ENCODE results near the gene UIMC1.

UIMC1 gene

DNA sequence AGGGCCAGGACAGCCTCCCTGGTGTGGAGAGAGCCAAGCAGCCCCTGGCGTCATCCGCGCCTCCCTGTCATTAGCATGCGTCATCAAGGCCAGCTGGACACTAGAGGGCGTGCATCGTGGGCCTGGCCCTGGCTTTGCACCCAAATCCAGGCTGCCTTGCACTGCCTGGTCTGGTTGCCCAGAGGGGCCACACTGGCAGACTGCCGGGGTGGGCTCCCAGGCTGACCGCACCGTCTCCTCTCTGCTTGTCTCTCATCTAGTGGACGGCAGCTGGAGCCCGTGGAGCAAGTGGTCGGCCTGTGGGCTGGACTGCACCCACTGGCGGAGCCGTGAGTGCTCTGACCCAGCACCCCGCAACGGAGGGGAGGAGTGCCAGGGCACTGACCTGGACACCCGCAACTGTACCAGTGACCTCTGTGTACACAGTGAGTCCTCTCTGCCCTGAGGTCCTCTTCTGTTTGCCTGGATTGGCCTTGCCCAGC lies 136.4 kb downstream of the UIMC1 start:
- DNase-seq (ENCODE audit: low read depth), result no peak

DNA sequence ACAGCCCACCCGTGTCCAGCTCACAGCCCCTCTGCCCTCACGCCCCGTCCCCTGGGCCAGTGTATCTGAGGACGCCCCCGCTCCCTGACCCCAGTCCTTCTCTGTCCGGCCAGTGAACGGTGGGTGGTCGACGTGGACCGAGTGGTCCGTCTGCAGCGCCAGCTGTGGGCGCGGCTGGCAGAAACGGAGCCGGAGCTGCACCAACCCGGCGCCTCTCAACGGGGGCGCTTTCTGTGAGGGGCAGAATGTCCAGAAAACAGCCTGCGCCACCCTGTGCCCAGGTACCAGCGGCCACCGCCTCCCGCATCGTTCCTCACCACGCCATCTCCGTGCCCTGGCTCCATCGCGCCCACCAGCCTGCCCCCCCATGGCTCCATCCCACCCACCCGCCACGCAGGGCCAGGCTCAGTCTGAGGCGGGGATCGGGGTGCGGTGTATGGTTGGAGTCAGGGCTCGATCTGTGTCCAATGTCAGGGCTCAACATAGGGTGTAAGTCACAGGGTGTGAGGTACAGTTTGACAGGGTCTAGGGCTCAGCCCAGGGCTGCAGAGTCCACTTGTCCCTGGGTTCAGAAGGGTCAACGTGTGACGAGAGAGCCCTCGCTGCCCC lies 137.0 kb downstream of the UIMC1 start:
- no peak for DNase-seq (ENCODE audit: low read depth)

DNA sequence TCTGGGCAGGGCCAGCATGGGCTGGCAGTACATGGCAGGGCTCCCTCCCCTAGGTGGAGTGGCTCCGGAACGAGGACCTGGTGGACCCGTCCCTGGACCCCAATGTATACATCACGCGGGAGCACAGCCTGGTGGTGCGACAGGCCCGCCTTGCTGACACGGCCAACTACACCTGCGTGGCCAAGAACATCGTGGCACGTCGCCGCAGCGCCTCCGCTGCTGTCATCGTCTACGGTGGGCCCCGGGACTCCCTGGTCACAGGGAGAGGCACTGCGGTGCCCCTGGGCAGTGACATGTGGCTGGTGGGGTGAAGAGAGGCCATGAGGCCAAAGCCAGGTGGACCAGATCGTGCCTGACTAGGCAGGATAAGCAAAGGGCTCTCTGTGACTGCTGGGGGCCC lies 137.8 kb downstream of the UIMC1 start:
- DNase-seq (ENCODE audit: low read depth), result no peak

GRCh38 chr5:176868126-176868525 lies 138.5 kb downstream of the UIMC1 start:
- DNase-seq (ENCODE audit: low read depth), result no peak

- DNase-seq (ENCODE audit: low read depth), result no peak
Observed at GRCh38 chr5:176866707-176867310, 139.8 kb downstream of the UIMC1 start.

- no peak for DNase-seq (ENCODE audit: low read depth)
Observed at GRCh38 chr5:176865964-176866363, 140.6 kb downstream of the UIMC1 start.

GRCh38 chr5:176864755-176865154 lies 141.8 kb downstream of the UIMC1 start:
- DNase-seq (ENCODE audit: low read depth), result no peak

DNA sequence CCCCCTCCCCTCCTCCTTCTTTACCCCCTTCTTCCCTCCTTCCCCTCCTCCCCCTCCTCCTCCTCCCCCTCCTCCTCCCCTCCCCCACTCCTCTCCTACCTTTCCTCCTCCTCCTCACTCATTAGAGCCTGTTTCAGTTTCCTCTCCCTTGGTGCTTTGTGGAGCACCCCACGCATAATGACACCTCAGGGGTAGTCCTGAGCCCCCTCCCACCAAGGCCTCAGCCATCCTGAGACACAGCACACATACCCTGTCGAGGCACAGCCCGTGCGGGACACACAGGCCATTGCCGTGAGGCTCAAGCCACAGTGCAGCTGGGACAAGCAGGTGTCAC lies 142.8 kb downstream of the UIMC1 start:
- no peak for DNase-seq (ENCODE audit: low read depth)

- no peak for DNase-seq (ENCODE audit: low read depth)
Observed at GRCh38 chr5:176863041-176863764, 143.4 kb downstream of the UIMC1 start.

- no peak for DNase-seq (ENCODE audit: low read depth)
Observed at GRCh38 chr5:176862330-176862995, 144.1 kb downstream of the UIMC1 start.

DNA sequence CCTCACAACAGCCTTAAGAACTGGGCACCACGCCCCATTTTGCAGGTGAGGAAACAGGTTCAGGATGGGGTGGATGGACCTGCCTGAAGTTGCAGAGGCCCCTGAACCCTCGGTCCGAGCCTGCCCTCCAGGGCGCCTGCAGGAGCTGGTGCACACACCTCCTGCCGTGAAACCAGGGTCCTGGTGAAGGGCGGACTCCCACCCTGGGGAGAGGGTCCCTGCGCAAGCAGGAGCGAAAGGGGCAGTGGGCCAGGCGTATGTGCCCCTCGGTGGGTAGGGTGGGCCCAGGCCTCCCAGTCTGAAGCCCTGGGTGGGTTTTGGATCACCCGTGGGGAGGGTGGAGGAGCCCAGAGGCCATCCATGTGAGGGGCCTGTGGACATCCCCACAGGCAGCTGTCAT lies 145.3 kb downstream of the UIMC1 start:
- no peak for DNase-seq (ENCODE audit: low read depth)

DNA sequence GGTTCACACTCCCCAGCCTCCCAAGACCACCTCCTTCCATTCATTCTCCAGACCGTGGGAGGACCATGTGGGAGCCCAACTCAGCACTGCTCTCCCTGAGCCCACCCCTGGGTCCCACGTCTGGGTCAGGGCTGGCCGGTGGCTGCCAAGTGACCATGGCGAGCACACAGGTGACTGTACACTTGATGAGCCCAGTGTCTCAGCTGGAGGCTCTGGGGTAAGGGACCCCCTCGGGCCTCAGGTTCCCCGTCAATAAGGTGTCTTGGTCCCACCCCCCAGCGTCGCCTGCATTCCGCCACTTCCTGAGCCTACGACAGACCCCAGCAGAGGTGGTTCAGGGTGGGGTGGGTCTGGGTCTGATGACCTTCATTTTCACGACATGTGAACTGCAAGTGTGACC lies 146.2 kb downstream of the UIMC1 start:
- no peak for DNase-seq (ENCODE audit: low read depth)

DNA sequence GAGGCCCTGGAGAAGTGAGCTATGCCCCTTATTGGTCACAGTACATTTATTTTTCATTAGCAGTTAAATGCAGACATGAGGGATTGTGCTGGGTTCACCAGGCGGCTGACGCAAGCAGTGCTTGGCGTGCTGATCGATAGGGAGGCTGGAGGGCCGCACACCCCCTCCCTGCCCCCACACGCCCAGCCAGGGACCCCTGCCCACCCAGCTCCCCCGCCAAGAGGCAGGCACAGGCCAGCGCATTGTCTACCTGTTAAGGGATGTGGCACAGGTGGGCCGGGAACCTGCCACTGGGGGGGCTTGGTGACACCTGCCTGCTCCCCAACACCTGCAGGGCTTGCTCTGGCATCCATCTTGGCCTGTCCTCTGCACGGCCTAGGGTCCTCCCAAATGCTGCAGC lies 146.7 kb downstream of the UIMC1 start:
- no peak for DNase-seq (ENCODE audit: low read depth)

- no peak for DNase-seq (ENCODE audit: low read depth)
Observed at GRCh38 chr5:176857894-176858273, 148.7 kb downstream of the UIMC1 start.

- no peak for DNase-seq (ENCODE audit: low read depth)
Observed at GRCh38 chr5:176857216-176857893, 149.2 kb downstream of the UIMC1 start.

- DNase-seq (ENCODE audit: low read depth), result no peak
Observed at GRCh38 chr5:176856746-176857145, 149.8 kb downstream of the UIMC1 start.

DNA sequence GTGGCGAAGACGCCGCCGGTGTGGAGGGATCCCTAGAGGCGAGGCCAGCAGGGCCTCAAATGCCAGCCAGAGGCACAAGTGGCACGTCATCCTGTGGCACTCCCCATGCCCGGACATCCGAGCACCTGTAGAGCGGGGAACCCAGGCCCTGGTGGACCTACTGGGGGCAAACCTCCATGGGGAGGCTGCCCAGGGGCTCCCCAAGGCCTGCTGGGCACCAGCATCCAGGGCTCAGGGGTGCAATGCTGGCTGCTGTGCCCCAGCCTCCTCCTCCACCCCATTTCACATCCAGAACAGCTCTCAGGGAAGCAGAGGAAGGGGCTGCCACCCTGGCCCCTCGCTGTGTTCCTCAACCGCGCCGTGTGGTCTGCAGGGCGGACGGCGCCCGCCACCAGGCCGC lies 151.0 kb downstream of the UIMC1 start:
- no peak for DNase-seq (ENCODE audit: low read depth)
